ENCODE measurements around the gene TESK1.
A peak's percentile ranks its signal among the peaks of the same experiment; 100 is the strongest.

Gene TESK1

GRCh38 chr9:35649431-35650340 is 44.6 kb downstream of the TESK1 start:
- no peak for FAIRE-seq

- no peak for FAIRE-seq
These were observed 45.5 kb downstream of the TESK1 start, which contains the start of gene SIT1 for GRCh38 chr9:35650341-35651158. SIT1 (minus strand) TSS chr9:35650931; CDS start chr9:35650853, 78 bp downstream.

GRCh38 chr9:35651956-35652828 is 47.1 kb downstream of the TESK1 start:
- no peak for FAIRE-seq

GRCh38 chr9:35652829-35653209 is 47.8 kb downstream of the TESK1 start:
- no peak for FAIRE-seq

GRCh38 chr9:35653611-35654010 is 48.5 kb downstream of the TESK1 start:
- FAIRE-seq = no peak

- no peak for FAIRE-seq
These were observed 51.3 kb downstream of the TESK1 start for GRCh38 chr9:35656348-35656747.

GRCh38 chr9:35656831-35657545 is 51.9 kb downstream of the TESK1 start:
- FAIRE-seq = no peak

- peak; percentile 93 for FAIRE-seq
These were observed 52.6 kb downstream of the TESK1 start, which contains the start of gene RMRP for GRCh38 chr9:35657546-35658136. RMRP (minus strand) TSS chr9:35658019.

GRCh38 chr9:35658137-35658967 is 53.3 kb downstream of the TESK1 start, which contains the start of gene CCDC107:
CCDC107 (plus strand) TSS chr9:35658292; CDS start chr9:35658380, 88 bp downstream.
- no peak for FAIRE-seq

GRCh38 chr9:35658968-35659220 is 53.8 kb downstream of the TESK1 start:
- FAIRE-seq = no peak

GRCh38 chr9:35659340-35659739 is 54.3 kb downstream of the TESK1 start:
- FAIRE-seq = no peak
